ENCODE data around the gene MYH7B.

The MYH7B gene

DNA sequence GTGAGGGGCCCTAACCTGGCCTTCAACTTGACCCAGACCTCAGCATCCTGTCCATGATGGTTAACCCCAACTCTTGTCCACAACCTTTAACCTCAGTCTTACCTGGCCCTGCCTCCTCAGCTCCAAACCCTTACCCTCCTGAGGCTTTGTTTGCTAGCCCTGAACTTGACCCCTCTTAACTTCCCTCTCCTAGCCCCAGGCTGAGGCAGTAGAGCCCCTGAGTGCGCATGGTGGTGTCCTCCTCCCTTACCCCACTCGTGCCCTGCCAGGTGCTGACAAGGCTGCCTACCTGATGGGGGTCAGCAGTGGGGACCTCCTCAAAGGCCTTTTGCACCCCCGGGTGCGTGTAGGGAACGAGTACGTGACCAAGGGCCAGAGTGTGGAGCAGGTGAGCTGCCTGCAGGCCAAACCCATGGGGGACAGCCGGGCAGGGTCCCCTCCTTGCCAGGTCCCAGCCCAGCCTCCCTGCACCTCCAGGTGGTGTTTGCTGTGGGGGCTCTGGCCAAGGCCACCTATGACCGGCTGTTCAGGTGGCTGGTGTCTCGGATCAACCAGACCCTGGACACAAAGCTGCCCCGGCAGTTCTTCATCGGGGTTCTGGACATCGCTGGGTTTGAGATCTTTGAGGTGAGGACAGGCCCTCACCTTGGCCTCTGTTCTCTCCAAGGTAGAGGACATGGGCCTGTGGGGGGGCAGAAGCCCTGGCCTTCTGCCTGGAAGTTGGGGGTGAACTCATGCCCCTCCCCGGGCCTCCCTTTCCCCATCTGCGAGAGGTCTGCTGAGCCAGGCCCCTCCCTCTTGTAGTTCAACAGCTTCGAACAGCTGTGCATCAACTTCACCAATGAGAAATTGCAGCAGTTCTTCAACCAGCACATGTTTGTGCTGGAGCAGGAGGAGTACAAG lies 31.9 kb downstream of the MYH7B start:
- no peak overlapping the region for H3K27ac ChIP-seq
- TF ChIP-seq, protein P1, sequence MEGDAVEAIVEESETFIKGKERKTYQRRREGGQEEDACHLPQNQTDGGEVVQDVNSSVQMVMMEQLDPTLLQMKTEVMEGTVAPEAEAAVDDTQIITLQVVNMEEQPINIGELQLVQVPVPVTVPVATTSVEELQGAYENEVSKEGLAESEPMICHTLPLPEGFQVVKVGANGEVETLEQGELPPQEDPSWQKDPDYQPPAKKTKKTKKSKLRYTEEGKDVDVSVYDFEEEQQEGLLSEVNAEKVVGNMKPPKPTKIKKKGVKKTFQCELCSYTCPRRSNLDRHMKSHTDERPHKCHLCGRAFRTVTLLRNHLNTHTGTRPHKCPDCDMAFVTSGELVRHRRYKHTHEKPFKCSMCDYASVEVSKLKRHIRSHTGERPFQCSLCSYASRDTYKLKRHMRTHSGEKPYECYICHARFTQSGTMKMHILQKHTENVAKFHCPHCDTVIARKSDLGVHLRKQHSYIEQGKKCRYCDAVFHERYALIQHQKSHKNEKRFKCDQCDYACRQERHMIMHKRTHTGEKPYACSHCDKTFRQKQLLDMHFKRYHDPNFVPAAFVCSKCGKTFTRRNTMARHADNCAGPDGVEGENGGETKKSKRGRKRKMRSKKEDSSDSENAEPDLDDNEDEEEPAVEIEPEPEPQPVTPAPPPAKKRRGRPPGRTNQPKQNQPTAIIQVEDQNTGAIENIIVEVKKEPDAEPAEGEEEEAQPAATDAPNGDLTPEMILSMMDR (IDR thresholded peaks at IDR 0.05): no peak
- TF ChIP-seq ZFX (IDR thresholded peaks at IDR 0.05; ENCODE audit: borderline replicate concordance): no peak

DNA sequence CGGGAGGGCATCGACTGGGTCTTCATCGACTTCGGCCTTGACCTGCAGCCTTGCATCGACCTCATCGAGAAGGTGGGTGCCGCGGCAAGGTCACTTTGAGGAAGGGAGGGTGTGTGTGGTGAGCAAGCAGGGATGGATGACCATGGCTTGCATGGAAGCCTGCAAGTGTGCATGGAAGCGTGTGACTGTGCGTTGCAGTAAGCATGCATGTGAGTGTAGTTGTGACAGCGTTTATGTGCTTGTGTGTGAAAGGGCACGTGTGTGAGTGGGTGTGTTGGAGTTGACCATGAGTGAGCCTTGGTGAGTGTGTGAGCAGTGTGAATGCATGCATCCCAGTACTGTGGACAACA lies 32.5 kb downstream of the MYH7B start:
- H3K27ac ChIP-seq: no peak overlapping the region
- no peak for TF ChIP-seq ZFX (IDR thresholded peaks at IDR 0.05; ENCODE audit: borderline replicate concordance)
- TF ChIP-seq, protein P1 (IDR thresholded peaks at IDR 0.05): no peak

DNA sequence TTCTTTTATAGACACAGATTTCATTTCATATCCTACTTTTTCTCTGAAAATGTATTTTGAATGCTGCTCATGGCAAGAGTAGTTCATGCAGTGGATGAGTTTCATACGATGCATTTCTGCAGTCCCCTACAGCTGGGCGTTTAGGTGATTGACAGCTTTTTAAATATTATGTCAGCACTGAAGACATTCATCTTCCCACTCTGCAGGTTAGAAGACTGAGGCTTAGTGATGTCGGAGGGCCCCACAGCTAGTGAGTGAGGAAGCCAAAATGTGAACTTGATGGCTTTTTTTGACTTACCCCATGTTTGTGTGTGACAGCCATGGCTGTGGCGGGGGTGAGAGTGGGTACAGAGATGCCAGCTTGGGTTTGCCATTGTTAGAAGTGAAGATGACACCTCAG lies 33.5 kb downstream of the MYH7B start:
- no peak overlapping the region for H3K27ac ChIP-seq
- no peak for TF ChIP-seq ZFX (IDR thresholded peaks at IDR 0.05; ENCODE audit: borderline replicate concordance)
- TF ChIP-seq, protein P1 (IDR thresholded peaks at IDR 0.05): no peak

DNA sequence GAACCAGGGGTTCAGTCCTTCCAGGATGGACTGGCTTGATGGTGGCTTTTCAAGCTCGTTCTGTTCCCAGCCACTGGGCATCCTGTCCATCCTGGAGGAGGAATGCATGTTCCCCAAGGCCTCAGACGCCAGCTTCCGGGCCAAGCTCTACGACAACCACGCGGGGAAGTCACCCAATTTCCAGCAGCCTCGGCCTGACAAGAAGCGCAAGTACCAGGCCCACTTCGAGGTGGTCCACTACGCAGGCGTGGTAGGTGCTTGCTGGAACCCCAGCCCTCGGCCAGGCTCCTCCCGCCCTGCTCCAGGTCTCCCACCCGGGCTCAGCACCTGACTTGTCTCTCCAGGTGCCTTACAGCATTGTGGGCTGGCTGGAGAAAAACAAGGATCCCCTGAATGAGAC lies 34.0 kb downstream of the MYH7B start:
- TF ChIP-seq, protein P1 (IDR thresholded peaks at IDR 0.05): no peak
- TF ChIP-seq ZFX (IDR thresholded peaks at IDR 0.05; ENCODE audit: borderline replicate concordance): no peak
- H3K27ac ChIP-seq: no peak overlapping the region

DNA sequence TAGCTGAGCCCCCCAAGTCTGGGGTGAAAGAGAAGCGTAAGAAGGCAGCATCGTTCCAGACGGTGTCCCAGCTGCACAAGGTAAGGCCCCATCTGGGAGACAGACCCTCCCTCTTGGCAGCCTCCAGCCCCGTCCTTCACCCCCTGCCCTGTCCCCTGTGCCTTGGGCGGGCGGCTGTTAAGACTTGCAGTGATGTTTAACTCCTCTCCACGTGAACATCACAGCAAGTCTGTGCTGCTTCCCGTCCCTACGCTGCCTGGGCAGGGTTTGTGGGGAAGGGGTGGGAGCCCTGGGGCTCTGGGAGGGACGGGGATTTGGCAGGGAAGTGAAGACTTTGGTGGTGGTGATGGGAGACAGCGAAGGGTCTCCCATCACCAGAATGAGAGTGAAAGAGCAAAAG lies 34.6 kb downstream of the MYH7B start:
- TF ChIP-seq ZFX (IDR thresholded peaks at IDR 0.05; ENCODE audit: borderline replicate concordance): no peak
- TF ChIP-seq, protein P1 (IDR thresholded peaks at IDR 0.05): no peak
- no peak overlapping the region for H3K27ac ChIP-seq

DNA sequence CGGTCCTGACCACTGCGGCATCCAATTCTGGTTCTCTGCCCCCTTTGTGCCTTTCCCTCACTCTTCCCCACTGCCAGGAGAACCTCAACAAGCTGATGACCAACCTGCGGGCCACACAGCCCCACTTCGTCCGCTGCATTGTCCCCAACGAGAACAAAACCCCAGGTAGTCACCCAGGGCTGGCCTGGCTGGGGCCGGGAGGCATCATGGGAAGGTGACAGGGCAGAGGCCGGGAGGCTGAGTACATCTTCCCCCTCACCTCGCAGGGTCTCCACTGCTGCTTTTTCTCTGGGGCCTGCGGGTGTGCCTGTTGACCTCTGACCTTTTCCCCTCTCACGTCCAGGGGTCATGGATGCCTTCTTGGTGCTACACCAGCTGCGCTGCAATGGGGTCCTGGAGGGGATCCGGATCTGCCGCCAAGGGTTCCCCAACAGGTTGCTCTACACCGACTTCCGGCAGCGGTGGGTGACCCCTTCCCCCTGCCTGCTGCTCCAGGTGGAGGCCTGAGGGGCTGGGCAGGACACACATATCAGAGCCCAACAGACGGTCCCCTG lies 35.1 kb downstream of the MYH7B start:
- no peak for TF ChIP-seq ZFX (IDR thresholded peaks at IDR 0.05; ENCODE audit: borderline replicate concordance)
- TF ChIP-seq, protein P1 (IDR thresholded peaks at IDR 0.05): no peak
- no peak overlapping the region for H3K27ac ChIP-seq

DNA sequence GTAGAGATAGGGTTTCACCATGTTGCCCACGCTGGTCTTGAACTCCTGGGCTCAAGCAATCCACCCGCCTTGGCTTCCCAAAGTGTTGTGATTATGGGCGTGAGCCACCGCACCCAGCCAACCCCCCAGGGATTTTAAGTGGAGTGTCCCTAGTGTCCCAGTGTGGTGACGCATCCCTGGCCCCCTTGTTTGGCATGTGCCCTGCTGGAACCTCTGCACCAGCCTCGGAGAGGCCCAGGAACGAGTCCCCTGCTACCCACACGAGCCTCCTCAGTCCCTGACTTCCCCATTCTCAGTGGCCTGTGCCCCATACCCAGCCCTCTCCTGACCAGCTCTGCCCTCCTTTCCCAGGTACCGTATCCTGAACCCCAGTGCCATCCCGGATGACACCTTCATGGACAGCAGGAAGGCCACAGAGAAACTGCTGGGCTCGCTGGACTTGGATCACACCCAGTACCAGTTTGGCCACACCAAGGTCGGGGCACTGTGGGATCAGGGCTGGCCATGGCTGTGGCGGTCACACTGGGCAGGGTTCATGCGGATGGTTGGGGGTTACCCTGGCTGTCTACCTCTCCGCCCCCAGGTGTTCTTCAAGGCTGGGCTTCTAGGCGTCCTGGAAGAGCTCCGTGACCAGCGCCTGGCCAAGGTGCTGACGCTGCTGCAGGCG lies 37.2 kb downstream of the MYH7B start:
- no peak overlapping the region for H3K27ac ChIP-seq
- TF ChIP-seq, protein P1 (IDR thresholded peaks at IDR 0.05): no peak
- no peak for TF ChIP-seq ZFX (IDR thresholded peaks at IDR 0.05; ENCODE audit: borderline replicate concordance)
